Activated CD4-positive, CD25-positive, alpha-beta regulatory T cell treated with anti-CD3 and anti-CD28 coated beads, Interleukin-2, amount 50 U/mL, for 72 hours (primary cell): ENCODE data around the gene F2RL3.

Source experiments
- DNase-seq: peaks from one replicate; pipeline ENCODE4 v3.0.0; 2021

F2RL3 gene

DNA sequence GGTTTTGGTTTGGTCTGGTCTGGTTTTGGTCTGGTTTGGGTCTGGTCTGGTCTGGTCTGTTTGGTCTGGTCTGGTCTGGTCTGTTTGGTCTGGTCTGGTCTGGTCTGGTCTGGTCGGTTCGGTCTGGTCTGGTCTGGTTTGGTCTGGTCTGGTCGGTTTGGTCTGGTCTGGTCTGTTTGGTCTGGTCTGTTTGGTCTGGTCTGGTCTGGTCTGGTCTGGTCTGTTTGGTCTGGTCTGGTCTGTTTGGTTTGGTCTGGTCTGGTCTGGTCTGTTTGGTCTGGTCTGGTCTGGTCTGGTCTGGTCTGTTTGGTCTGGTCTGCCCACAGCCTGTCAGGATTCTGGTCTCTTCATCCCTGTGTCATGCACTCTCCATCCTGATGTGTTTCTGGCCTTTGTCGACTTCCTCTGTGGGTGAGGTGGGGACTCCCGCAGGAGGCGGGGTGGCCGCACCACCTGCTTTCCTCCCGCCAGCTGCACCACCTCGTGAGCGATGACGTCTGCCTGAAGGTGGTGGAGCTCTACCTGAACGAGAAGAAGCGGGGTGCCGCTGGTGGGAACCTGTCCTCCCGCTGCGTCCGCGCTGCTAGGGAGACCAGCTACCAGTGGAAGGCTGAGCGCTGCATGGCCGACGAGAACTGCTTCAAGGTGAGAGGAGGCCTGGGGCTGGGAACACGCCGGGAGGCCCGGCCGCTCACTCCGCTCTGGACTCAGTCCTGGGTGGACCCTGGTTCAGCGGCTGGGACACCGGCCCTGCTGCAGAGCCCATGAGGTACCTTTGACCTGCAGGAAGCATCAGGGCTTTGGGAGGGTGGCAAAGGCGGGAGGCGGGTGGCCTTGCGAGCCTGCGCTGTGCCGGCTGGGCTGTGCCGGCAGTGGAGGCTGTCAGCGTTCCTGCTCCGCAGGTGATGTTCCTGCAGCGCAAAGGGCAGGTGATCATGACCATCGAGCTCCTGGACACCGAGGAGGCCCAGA lies 12.9 kb upstream of the F2RL3 start:
- DNase-seq = no peak

DNA sequence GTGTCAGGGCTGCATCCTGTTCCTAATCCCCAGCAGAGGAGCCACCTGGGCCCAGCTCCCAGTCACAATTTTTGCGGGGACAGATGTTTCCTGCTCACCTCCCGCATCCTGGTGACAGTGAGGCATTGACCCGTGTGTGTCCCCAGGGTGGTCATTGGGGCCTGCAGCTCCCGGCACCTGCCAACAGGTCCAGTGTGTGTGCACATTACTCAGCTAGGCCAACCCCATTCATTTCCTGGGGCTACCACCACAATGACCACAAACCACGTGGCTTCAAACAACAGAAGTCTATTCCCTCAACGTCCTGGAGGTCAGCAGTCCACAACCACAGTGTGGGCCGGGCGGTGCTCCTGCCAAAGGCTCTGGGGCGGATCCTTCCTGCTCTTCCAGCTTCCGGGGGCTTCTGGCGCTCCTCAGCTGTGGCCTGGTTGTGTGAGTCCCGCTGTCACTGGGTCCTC lies 11.9 kb upstream of the F2RL3 start:
- DNase-seq = no peak

DNA sequence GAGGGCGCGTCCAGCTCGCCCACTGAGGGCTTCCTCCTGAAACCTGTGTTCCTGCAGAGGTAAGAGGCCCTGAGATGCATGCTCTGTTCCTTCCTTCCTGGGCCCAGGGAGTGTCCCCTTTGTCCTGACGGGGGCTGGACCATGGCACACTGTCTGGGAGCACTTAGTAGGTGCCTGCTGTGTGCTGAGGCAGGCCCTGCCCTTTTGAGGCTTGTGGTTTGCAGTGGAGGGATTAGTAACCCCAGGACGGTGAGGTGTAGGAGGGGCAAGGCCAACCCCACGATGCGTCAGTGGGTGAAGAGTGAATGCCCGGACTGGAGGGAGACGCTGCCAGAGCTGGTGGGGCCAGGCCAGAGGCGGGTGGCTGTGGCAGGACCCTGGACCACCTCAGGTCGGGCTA lies 11.2 kb upstream of the F2RL3 start:
- no peak for DNase-seq

DNA sequence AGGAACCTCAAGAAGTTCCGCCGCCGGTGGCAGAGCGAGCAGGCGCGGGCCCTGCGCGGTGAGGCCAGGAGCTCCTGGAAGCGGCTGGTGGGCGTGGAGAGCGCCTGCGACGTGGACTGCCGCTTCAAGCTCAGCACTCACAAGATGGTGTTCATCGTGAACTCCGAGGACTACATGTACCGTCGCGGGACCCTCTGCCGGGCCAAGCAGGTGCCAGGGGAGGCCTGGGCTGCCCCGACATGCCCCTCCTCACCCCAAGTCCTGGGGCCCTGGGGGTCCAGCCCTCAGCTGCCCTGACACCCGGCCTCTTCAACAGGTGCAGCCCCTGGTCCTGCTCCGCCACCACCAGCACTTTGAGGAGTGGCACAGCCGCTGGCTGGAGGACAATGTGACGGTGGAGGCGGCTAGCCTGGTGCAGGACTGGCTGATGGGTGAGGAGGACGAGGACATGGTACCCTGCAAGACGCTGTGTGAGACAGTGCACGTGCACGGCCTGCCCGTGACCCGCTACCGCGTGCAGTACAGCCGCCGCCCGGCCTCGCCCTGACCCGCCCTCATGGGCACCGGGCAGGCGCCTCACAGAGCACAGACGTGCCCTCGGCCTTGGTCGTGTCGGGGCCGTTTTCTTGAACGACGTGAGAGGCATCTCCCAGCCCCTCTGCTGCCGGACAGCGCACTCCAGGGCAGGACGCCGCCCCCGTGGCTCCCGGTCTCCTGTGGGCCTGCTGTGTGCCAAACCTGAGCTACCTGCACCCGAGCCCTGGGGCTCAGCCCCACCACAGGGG lies 10.4 kb upstream of the F2RL3 start:
- DNase-seq = no peak

DNA sequence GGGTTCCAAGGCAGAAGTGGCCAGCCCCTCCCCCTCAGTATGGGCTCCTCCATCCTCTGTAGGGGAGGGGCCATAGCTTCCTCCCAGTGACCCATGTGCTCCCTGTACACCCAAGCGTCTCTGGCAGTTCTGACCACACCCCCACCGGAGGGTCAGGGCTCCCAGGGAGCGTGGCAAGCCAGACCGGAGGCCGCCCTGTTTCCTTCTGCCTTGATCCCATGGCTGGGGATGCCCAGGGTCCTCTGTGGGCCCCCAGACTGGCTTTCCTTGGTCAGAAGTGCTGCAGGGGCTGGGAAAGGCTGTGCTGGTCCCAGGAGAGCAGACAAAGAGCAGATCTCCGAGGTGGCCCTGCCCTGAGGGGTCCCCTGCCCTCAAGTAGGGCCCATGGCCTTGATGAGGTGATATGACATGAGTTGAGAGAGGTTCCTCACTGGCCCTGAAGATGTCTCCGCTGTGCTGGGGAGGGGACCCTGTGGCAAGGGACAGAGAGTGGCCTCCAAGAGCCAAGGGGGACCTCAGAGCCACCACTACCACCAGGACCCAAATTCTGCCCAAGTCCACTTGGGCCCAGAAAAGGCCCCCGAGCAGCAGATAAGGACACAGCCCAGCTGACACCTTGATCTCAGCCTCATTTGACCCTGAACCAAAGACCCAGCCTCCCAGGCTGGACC lies 7.8 kb upstream of the F2RL3 start:
- no peak for DNase-seq

DNA sequence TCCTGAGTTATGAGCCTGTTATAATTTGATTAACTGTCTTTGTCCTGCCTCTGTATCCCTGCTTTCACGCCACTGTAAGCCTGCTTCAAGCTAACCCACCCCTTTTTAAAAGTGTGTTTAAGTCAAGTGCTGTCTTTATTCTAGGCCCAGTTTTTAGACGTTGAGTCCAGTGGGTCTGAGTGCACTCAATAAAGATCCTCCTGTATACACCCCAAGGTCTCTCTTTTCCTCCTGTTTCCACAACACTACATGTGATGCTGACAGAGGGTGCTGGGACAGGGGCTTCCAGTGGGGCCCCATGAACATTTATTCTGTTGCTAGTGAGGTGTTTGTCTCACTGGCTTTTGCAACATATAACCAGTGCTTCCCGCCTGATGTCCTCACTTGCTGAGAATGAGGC lies 6.7 kb upstream of the F2RL3 start:
- DNase-seq = no peak

DNA sequence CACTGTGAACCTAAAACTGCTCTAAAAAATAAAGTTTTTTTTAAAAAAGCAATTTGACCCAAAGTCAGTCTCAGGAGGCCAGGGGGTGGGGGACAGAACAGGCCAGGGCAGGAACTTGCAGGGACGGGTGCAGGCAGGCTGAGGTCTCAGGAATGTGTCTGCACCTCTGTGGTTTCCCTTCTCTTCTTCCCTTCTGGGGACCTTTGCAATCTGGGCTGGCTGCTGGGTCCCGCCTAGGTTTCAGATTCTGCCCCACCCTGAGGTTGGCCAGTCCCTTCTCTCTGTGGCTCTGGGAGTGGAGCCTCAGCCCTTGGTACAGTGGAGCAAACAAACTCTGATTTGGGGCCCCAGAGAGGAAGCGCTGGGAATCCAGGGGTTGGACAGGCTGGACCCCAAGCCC lies 5.3 kb upstream of the F2RL3 start:
- no peak for DNase-seq

DNA sequence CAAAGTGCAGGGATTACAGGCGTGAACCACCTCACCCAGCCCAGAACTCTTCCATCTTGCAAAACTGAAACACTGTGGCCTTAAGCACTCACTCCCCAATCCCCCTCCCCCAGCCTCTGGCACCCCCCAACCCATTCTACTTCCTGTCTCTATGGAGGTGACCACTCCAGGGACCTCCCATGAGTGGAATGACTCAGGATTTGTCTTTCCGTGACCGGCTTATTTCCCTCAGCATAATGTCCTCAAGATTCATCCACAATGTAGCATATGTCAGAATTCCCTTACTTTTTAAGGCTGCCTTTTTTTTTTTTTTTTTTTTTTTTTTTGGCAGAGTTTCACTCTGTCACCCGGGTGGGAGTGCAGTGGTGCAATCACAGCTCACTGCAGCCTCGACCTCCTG lies 3.6 kb upstream of the F2RL3 start:
- no peak for DNase-seq

DNA sequence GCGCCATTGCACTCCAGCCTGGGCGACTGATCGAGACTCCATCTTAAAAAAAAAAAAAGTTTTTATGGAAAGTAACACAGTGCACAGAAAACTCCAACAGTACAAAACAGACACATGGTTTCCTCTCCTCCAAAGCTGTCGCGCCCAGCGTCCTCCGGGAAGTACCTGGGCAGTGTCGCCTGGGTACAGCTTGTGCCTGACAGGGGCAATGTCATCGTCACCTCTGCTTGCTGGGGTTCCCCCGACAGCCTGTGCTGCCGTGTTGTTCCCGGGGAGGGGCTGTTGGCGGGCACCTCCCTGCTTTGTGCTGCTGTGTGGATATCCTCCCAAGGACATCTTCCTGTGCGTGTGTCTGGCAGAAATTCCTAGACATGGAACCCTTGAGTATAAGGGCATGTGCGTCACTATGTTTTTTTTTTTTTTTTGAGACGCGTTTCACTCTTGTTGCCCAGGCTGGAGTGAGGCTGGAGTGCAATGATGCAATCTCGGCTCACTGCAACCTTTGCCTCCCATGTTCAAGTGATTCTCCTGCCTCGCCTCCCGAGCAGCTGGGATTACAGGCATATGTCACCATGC lies 2.4 kb upstream of the F2RL3 start:
- DNase-seq = no peak

DNA sequence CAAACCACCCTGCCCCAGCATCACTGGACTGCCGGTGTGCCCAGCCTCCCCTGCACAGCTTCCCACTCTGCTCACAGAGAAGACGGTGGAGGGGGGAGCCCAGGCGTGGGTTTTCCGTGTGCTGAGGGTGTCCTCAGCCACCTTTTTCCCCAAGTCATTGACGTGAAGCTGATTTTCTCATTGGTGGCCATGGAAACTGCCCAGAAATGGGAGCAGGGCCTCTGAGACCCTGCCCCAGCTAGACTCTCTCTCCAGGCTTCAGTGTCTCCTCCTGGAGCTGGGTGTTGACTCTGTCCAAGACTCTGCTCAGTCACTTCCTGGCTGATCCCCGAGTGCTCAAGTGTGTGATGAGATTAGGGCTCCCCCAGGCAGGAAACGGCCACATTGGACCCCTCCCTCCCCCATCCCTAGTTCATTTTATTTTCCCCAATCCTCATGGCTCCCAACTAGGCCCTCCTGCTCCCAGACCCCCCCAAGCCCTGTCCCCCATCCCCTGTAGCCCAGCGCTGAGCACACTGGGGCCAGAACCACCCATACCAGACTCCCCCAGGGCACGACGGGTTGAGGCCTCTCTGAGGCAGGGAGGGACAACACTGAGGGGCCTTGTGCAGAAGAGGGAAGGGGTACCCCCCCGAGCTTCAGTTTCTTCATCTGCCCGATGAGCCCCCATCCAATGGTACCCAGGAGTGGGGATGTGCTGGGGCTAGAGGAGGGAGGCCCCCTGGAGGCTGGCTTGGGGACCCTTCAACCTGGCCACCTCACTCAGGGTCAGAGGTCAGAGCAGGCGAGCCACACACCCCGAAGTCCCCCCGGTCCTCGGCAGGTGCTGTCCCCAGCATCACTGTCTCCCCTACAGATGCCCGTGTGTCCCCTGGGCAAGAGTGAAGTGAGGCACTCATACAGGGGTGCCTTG lies 1.2 kb upstream of the F2RL3 start:
- DNase-seq = no peak

DNA sequence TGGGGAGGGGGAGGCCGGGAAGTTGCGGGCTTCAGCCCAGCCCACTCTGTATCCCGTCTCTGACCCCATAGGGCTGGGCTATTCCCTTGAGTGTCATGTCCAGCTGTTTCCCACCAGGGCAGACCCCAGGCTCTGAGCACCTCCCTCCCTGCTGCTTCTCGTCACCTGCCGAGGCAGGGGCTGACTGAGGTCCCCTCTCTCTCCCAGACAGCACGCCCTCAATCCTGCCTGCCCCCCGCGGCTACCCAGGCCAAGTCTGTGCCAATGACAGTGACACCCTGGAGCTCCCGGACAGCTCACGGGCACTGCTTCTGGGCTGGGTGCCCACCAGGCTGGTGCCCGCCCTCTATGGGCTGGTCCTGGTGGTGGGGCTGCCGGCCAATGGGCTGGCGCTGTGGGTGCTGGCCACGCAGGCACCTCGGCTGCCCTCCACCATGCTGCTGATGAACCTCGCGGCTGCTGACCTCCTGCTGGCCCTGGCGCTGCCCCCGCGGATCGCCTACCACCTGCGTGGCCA lies 625 bp downstream of the F2RL3 start:
- DNase-seq = no peak

DNA sequence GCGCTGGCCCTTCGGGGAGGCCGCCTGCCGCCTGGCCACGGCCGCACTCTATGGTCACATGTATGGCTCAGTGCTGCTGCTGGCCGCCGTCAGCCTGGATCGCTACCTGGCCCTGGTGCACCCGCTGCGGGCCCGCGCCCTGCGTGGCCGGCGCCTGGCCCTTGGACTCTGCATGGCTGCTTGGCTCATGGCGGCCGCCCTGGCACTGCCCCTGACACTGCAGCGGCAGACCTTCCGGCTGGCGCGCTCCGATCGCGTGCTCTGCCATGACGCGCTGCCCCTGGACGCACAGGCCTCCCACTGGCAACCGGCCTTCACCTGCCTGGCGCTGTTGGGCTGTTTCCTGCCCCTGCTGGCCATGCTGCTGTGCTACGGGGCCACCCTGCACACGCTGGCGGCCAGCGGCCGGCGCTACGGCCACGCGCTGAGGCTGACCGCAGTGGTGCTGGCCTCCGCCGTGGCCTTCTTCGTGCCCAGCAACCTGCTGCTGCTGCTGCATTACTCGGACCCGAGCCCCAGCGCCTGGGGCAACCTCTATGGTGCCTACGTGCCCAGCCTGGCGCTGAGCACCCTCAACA lies 1.2 kb downstream of the F2RL3 start:
- no peak for DNase-seq

DNA sequence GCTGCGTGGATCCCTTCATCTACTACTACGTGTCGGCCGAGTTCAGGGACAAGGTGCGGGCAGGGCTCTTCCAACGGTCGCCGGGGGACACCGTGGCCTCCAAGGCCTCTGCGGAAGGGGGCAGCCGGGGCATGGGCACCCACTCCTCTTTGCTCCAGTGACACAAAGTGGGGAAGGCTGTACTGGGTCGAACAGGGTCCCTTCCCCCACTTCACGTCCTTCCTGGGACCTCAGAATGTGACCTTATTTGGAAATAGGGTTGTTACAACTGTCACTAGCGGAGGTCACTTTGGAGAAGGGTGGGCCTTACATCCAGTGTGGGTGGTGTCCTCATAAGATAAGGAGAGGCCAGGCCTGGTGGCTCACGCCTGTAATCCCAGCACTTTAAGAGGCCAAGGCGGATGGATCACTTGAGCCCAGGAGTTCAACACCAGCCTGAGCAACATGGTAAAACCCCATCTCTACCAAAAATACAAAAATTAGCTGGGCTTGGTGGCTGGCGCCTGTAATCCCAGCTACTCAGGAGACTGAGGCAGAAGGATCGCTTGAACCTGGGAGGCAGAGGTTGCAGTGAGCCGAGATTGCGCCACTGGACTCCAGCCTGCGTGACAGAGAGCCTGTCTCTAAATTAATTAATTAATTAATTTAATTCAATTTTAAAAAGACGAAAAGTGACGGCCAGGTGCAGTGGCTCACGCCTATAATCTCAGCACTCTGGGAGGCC lies 1.8 kb downstream of the F2RL3 start:
- no peak for DNase-seq

DNA sequence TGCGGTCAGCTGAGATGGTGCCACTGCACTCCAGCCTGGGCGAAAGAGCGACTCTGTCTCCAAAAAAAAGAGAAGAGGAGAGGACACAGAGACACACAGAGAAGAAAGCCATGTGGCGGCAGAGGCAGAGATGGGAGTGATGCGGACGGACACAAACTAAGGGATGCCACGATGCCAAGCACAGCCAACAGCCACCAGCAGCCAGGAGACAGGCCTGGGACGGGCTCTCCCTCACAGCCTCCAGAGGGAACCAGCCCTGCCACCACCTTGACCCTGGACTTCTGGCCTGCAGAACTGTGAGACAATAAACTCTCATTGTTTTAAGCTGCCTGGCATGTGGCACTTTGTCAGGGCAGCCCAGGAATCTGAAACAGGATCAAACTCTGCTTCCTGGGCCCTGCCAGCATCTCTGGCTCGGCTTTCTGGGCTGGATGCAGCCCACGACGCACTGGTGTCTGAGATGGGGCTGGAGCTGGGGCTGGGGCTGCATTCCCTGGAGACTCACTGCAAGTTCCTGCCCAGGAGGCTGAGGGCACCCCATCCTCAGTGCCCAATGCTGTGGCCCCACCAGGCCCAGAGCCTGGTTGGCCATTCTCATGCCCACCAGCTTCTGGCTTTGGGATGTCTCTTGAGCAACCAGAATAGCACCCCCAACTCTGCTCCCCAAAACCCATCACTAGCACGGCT lies 3.0 kb downstream of the F2RL3 start:
- no peak for DNase-seq

DNA sequence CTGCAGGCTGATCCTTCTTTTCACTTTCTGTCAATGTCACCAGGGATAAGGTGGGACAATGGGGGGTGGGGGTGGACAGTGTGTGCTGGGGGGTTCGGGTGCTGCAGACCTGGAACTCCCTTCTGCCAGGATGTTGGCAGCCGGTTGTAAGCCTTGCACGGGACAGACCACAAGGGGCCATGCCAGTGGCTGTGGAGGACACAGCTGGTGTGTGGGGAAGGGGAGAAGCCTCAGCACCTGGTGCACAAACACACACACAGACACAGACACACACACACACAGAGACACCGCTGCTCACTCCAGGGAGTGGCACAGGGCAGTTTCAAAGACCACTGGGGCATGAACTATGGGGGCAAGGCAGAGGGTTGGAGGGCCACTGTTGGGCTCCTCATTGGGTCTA lies 3.6 kb downstream of the F2RL3 start:
- DNase-seq = no peak

DNA sequence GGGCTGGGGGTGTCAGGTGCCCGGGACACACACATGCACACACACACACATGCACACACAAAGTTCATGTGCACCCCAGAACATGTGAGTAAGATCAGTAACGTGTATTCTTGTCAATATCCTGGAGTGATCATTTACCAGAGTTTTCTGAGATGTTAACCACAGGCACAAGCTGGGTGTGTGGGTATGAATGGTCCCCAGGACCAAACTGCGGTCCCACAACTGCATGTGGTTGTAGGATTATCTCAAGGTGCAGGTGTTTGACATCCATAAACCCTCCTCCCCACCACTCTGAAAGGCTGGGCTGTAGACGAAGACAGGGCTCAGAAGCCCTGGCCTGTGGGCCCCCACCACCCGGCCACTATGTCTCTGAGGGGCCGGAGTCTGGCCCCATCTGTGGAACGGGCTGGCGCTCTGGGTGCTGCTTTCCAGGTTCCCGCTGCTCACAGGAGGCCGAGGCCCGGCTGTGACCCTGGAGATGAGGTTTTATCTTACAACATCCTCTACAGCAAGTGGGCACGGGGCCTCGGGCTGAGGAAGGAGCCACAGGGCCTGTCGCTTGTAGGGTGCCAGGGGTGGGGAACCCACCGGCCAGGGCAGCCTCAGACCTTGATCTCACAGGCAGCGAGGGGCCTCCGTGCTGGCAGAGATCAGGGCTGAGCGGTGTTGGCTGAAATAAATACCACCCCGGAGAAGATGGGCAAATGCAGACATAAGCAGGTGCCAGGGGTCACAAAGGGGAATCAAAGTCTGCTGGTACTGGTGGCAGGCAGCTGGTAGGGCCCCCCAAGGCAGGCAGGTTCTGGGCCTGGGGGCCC lies 4.3 kb downstream of the F2RL3 start:
- DNase-seq = no peak

DNA sequence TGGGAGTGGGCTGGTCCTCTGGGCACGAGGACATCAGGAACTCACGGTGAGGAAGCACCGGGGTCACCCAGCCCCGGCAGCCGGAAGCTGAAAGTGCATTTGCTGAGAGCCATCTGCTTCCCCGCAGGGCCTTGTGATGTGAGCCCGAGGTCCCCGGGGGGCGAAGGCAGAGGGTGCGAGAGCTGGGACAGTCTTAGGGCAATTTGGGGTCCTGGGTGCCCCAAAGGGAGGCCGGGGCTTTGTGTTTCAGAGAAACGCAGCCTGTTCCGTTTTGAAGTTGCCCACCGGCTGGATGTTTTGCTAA lies 4.8 kb downstream of the F2RL3 start:
- no peak for DNase-seq

DNA sequence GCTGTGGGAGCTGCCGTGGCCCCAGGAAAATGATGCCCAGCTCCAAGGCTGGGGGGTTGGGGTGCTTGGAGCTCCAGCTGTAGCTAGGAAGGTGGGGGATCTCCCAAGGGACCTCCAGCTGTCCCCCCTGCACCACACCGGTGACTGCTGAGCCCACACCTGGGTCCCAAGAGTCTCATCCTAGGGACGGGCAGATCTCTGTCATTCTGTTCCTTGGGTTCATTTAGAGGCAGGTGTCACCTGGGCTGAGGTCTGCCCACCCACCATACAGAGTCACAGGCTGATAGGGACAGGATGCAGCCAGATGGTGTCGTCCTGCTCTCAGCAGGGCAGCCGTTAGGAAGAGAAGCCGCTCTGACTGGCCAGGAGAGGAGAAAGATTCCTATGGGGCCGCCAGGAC lies 5.3 kb downstream of the F2RL3 start:
- no peak for DNase-seq

DNA sequence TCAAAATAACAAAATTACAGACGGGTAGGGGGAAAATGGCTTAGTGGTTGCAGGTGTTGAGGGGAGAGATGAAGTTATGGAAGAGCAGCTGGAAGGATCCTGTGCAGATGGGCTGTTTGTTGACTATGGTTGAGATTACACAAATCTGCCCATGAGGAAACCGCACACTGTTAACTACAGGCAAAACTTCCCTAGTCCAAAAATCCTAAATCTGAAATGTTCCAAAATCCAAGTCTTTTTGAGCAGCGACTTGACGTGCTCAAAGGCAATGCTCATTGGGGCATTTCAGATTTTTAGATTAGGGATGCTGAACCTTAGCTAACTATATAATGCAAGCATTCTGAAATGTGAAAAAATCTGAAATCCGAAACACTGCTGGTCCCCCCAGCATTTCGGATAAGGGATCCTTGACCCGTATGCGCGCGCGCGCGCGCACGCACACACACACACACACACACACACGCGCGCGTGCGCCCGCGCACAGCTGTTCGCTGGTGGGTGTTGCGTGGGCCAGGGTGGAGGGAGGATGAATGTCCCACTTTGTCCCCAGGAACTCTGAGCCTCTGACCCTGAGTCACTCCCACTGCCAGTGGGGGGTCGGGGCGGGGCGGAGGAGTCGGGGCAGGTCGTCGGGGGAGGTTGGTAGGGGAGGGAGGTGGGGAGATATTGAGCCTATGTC lies 6.8 kb downstream of the F2RL3 start:
- no peak for DNase-seq
